Stimulated activated CD4-positive, alpha-beta T cell treated with anti-CD3 and anti-CD28 coated beads, TNF-alpha, amount 100 ng/mL, for 1 hour (primary cell): Measurements from ENCODE around the gene MRPL2.
"Not testable (repeated sequence)": the region's sequence is repeated elsewhere in the genome, so short reads cannot be mapped to it uniquely, and the experiment has no call there.

Source experiments
- DNase-seq, 3 donors: peaks; one replicate each; pipeline ENCODE4 v3.0.0-alpha.2; 2020; ENCODE audit warnings: low read depth in 3 of 3, low spot score in 1 of 3

MRPL2 gene

GRCh38 chr6:43053545-43054205, 5.6 kb downstream of the MRPL2 start, which contains the start of gene CUL7:
Gene CUL7, minus strand, starts transcription at chr6:43053851. Its CDS starts 1,063 bp downstream, at chr6:43052788.
- DNase-seq, result peak; percentile 66 to 82 (median 79)

- DNase-seq, result peak in 1 of 3 donors; percentile 30
These were observed 6.2 kb downstream of the MRPL2 start for GRCh38 chr6:43052842-43053544.

GRCh38 chr6:43052225-43052841, 6.9 kb downstream of the MRPL2 start:
- DNase-seq, result no peak

- DNase-seq, result no peak
These were observed 8.3 kb downstream of the MRPL2 start for GRCh38 chr6:43050981-43051380.

- no peak for DNase-seq
These were observed 11.2 kb downstream of the MRPL2 start for GRCh38 chr6:43047998-43048397.

GRCh38 chr6:43045371-43045930, 13.8 kb downstream of the MRPL2 start:
- no peak for DNase-seq

GRCh38 chr6:43043310-43043709, 15.9 kb downstream of the MRPL2 start:
- no peak for DNase-seq

GRCh38 chr6:43041475-43041874, 17.8 kb downstream of the MRPL2 start:
- DNase-seq, result not testable (repeated sequence)

GRCh38 chr6:43040542-43041257, 18.5 kb downstream of the MRPL2 start:
- DNase-seq, result no peak

- DNase-seq, result no peak
These were observed 20.5 kb downstream of the MRPL2 start for GRCh38 chr6:43038727-43039126.

GRCh38 chr6:43037706-43038105, 21.5 kb downstream of the MRPL2 start:
- DNase-seq, result no peak

GRCh38 chr6:43037197-43037596, 22.0 kb downstream of the MRPL2 start:
- no peak for DNase-seq

GRCh38 chr6:43036712-43037111, 22.5 kb downstream of the MRPL2 start:
- DNase-seq, result no peak

- no peak for DNase-seq
These were observed 23.6 kb downstream of the MRPL2 start for GRCh38 chr6:43035495-43036194.

GRCh38 chr6:43034190-43034525, 25.1 kb downstream of the MRPL2 start:
- no peak for DNase-seq

GRCh38 chr6:43033496-43034189, 25.6 kb downstream of the MRPL2 start:
- DNase-seq, result no peak

GRCh38 chr6:43032326-43032725, 26.9 kb downstream of the MRPL2 start:
- DNase-seq, result no peak

GRCh38 chr6:43029120-43029519, 30.1 kb downstream of the MRPL2 start:
- DNase-seq, result no peak

GRCh38 chr6:43026365-43026764, 32.9 kb downstream of the MRPL2 start:
- no peak for DNase-seq

- DNase-seq, result no peak
These were observed 34.8 kb downstream of the MRPL2 start for GRCh38 chr6:43024436-43024835.
